A549 (cell line): ENCODE measurements around the gene CERS6.

Experiments
- CEBPB ChIP-seq, 2 experiments: fragments of >200 bp in 1 of 2; sonication (Bioruptor Twin) in 1 of 2; formaldehyde crosslinking in 1 of 2; IDR thresholded peaks; 2 replicates each; pipeline ENCODE4 v1.6.1; 2012 to 2016
- CHD4 ChIP-seq: fragments of 200-600 bp; sonication (generic); IDR thresholded peaks from 2 replicates; pipeline ENCODE4 v1.6.1; 2016; ENCODE audit warnings: antibody characterized with exemption, mild to moderate bottlenecking, borderline replicate concordance
- ESRRA ChIP-seq: fragments of 150-350 bp; IDR thresholded peaks from 2 replicates; pipeline ENCODE4 v1.6.1; 2014; ENCODE audit warnings: mild to moderate bottlenecking, low read length, borderline replicate concordance
- NPAS2 ChIP-seq: fragments of 250-450 bp; sonication (Bioruptor Pico); IDR thresholded peaks from 2 replicates; pipeline ENCODE4 v1.8.0; 2022; ENCODE audit warnings: mild to moderate bottlenecking, moderate library complexity, borderline replicate concordance
- NR3C1 ChIP-seq: fragments of >200 bp; sonication (Bioruptor Twin); formaldehyde crosslinking; IDR thresholded peaks from 3 replicates; pipeline ENCODE4 v1.6.1; 2017
- POLR2A ChIP-seq: IDR thresholded peaks from 2 replicates; pipeline ENCODE4 v1.6.1; 2012; ENCODE audit warnings: mild to moderate bottlenecking, low read length
- TF ChIP-seq, protein P1 (sequence below): fragments of >200 bp; sonication (Bioruptor Twin); formaldehyde crosslinking; IDR thresholded peaks from 3 replicates; pipeline ENCODE4 v1.5.1; 2016
- TF ChIP-seq, protein P2 (sequence below): fragments of 200-600 bp; sonication (generic); IDR thresholded peaks from 2 replicates; pipeline ENCODE4 v1.6.1; 2016; ENCODE audit warnings: antibody characterized with exemption, mild to moderate bottlenecking, moderate library complexity

DNA sequence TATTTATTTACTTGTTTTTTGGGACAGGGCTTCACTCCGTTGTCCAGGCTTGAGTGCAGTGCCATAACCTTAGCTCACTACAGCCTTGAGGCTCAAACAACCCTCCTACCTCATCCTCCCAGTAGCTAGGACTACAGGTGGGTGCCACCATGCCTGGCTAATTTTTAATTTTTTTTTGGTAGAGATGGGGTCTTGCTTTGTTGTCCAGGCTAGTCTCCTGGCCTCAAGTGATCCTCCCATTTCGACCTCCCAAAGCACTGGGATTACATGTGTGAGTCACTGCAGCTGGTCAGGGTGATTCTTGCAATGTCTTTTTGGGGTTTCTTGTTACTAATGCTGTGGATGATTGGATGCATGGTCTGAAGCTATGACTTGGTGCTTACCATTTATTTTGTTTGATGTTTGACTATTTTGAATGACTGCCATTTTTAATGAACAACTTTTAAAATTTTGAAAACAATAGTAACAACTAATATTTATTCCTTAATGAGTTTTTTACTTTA lies 6.5 kb downstream of the CERS6 start:
- TF ChIP-seq, protein P1, sequence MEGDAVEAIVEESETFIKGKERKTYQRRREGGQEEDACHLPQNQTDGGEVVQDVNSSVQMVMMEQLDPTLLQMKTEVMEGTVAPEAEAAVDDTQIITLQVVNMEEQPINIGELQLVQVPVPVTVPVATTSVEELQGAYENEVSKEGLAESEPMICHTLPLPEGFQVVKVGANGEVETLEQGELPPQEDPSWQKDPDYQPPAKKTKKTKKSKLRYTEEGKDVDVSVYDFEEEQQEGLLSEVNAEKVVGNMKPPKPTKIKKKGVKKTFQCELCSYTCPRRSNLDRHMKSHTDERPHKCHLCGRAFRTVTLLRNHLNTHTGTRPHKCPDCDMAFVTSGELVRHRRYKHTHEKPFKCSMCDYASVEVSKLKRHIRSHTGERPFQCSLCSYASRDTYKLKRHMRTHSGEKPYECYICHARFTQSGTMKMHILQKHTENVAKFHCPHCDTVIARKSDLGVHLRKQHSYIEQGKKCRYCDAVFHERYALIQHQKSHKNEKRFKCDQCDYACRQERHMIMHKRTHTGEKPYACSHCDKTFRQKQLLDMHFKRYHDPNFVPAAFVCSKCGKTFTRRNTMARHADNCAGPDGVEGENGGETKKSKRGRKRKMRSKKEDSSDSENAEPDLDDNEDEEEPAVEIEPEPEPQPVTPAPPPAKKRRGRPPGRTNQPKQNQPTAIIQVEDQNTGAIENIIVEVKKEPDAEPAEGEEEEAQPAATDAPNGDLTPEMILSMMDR: no peak
- TF ChIP-seq CHD4: no peak
- TF ChIP-seq ESRRA: no peak
- TF ChIP-seq POLR2A: no peak
- TF ChIP-seq, protein P2, sequence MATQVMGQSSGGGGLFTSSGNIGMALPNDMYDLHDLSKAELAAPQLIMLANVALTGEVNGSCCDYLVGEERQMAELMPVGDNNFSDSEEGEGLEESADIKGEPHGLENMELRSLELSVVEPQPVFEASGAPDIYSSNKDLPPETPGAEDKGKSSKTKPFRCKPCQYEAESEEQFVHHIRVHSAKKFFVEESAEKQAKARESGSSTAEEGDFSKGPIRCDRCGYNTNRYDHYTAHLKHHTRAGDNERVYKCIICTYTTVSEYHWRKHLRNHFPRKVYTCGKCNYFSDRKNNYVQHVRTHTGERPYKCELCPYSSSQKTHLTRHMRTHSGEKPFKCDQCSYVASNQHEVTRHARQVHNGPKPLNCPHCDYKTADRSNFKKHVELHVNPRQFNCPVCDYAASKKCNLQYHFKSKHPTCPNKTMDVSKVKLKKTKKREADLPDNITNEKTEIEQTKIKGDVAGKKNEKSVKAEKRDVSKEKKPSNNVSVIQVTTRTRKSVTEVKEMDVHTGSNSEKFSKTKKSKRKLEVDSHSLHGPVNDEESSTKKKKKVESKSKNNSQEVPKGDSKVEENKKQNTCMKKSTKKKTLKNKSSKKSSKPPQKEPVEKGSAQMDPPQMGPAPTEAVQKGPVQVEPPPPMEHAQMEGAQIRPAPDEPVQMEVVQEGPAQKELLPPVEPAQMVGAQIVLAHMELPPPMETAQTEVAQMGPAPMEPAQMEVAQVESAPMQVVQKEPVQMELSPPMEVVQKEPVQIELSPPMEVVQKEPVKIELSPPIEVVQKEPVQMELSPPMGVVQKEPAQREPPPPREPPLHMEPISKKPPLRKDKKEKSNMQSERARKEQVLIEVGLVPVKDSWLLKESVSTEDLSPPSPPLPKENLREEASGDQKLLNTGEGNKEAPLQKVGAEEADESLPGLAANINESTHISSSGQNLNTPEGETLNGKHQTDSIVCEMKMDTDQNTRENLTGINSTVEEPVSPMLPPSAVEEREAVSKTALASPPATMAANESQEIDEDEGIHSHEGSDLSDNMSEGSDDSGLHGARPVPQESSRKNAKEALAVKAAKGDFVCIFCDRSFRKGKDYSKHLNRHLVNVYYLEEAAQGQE: no peak
- TF ChIP-seq NR3C1: no peak
- TF ChIP-seq NPAS2: no peak
- no peak for TF ChIP-seq CEBPB (IDR thresholded peaks at IDR 0.05)
